Measurements from ENCODE around the gene PHACTR4. TPM values are rescaled to one million over a fixed set of nuclear protein-coding genes. Genes with fewer than 3 reads are reported as not detected.

PHACTR4 gene
- total and polyA plus RNA-seq, 2 of the 13 experiments (the other 11 are each of a cell fraction or from before 2014, with no cell fraction given), result 13.9 to 17.1 TPM

- 0 out of 2 replicates have a peak, but pooled peaks have one; percentile 90 for TF ChIP-seq FOXO4 (CRISPR knock-in tag; conservative IDR thresholded peaks at IDR 0.05)
- TF ChIP-seq ZMAT3 (CRISPR knock-in tag; conservative IDR thresholded peaks at IDR 0.05), result peak; percentile 63
- no peak for TF ChIP-seq ZNF598 (CRISPR knock-in tag; IDR thresholded peaks at IDR 0.05; ENCODE audit: borderline replicate concordance)
- TF ChIP-seq RARA (CRISPR knock-in tag; IDR thresholded peaks at IDR 0.05), result peak; percentile 15; the same call in 1 of the 2 replicates
- TF ChIP-seq RELA (CRISPR knock-in tag; IDR thresholded peaks at IDR 0.05), result peak; percentile 61; the same call in 1 of the 2 replicates
- TF ChIP-seq ZBTB10 (CRISPR knock-in tag; IDR thresholded peaks at IDR 0.05; ENCODE audit: borderline replicate concordance), result peak; percentile 94; the same call in 1 of the 2 replicates
- peak; percentile 91 for TF ChIP-seq PHF8 (CRISPR knock-in tag; IDR thresholded peaks at IDR 0.05)
- peak; percentile 66 for TF ChIP-seq ATF1 (CRISPR knock-in tag; IDR thresholded peaks at IDR 0.05)
- TF ChIP-seq NPAS2 (CRISPR knock-in tag; IDR thresholded peaks at IDR 0.05; ENCODE audit: borderline replicate concordance), result peak; percentile 42; the same call in 1 of the 2 replicates
- peak; percentile 90 for TF ChIP-seq YEATS4 (CRISPR knock-in tag; IDR thresholded peaks at IDR 0.05; ENCODE audit: borderline replicate concordance)
- peak; percentile 89 for TF ChIP-seq ARNT2 (CRISPR knock-in tag; IDR thresholded peaks at IDR 0.05; ENCODE audit: low read depth)
- peak; percentile 66; the same call in 1 of the 2 replicates for TF ChIP-seq KAT7 (CRISPR knock-in tag; IDR thresholded peaks at IDR 0.05; ENCODE audit: borderline replicate concordance)
- peak; percentile 76; the same call in 1 of the 2 replicates for TF ChIP-seq HOXA5 (CRISPR knock-in tag; IDR thresholded peaks at IDR 0.05)
- no peak; the same call in 1 of the 2 replicates for TF ChIP-seq ZNF766 (CRISPR knock-in tag; IDR thresholded peaks at IDR 0.05; ENCODE audit: borderline replicate concordance)
- peak; percentile 88 for TF ChIP-seq ELF1 (CRISPR knock-in tag; IDR thresholded peaks at IDR 0.05)
- no peak for TF ChIP-seq WIZ (CRISPR knock-in tag; IDR thresholded peaks at IDR 0.05)
- peak; percentile 93 for TF ChIP-seq ZNF143 (CRISPR knock-in tag; IDR thresholded peaks at IDR 0.05)
- peak; percentile 77; the same call in 1 of the 2 replicates for TF ChIP-seq EED (CRISPR knock-in tag; IDR thresholded peaks at IDR 0.05)
- TF ChIP-seq ZNF674 (CRISPR knock-in tag; IDR thresholded peaks at IDR 0.05; ENCODE audit: low read depth), result peak; percentile 25; the same call in 1 of the 2 replicates
- 0 out of 2 replicates have a peak, but pooled peaks have one; percentile 5 for TF ChIP-seq ZNF615 (CRISPR knock-in tag; IDR thresholded peaks at IDR 0.05; ENCODE audit: borderline replicate concordance)
- peak; percentile 16; the same call in 1 of the 2 replicates for TF ChIP-seq ZNF280D (CRISPR knock-in tag; IDR thresholded peaks at IDR 0.05)
- TF ChIP-seq TCF7L2 (IDR thresholded peaks at IDR 0.05; ENCODE audit: low read depth, low read length), result no peak
Measured at GRCh38 chr1:28369371-28370238, at the start of gene PHACTR4 (continued).
